ENCODE results near the gene PPFIBP2.

PPFIBP2 gene

GRCh38 chr11:7494086-7494745 is 19.6 kb upstream of the PPFIBP2 start:
- ChIA-PET CTCF (no interaction called here), POLR2A (ENCODE audit: low non-redundant PET) (no interaction called here)
- no peak for TF ChIP-seq CTCF (conservative IDR thresholded peaks at IDR 0.05; ENCODE audit: low read depth)
- no peak overlapping the region for H3K27ac ChIP-seq
- DNase-seq (ENCODE audit: low spot score), result no peak

- POLR2A ChIA-PET (ENCODE audit: low non-redundant PET), result no interaction called here
- no peak for TF ChIP-seq CTCF (conservative IDR thresholded peaks at IDR 0.05; ENCODE audit: low read depth)
- CTCF ChIA-PET, result interaction anchor here (0.7 to 0.8 kb wide), 2 partner anchors 517 to 627 kb away, joined by 3 to 4 read pairs; no protein-coding TSS in a partner anchor
- no peak overlapping the region for H3K27ac ChIP-seq
- no peak for DNase-seq (ENCODE audit: low spot score)
Measured at GRCh38 chr11:7495882-7496551, 17.8 kb upstream of the PPFIBP2 start.

DNA sequence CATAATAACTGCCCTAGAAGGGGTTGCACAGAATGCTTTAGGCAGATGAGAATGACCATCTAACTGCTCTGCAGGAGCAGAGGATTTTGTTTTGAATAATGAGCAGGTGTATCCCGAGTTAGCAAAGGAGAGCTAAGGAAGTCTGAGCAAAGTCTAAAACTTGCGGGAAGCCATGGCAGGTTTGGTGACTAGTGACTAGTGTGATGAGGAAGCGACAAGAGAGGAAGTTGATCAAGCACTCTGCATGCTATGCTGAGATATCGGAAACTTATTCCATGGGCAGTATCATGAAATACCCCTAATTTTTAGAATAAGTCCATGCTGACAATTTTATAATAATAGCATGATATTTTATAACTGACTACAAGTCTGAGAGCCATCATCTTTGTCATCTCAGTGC is 15.6 kb upstream of the PPFIBP2 start:
- no peak for TF ChIP-seq CTCF (conservative IDR thresholded peaks at IDR 0.05; ENCODE audit: low read depth)
- CTCF ChIA-PET, result no interaction called here
- no peak overlapping the region for H3K27ac ChIP-seq
- no peak for DNase-seq (ENCODE audit: low spot score)
- POLR2A ChIA-PET (ENCODE audit: low non-redundant PET), result no interaction called here

DNA sequence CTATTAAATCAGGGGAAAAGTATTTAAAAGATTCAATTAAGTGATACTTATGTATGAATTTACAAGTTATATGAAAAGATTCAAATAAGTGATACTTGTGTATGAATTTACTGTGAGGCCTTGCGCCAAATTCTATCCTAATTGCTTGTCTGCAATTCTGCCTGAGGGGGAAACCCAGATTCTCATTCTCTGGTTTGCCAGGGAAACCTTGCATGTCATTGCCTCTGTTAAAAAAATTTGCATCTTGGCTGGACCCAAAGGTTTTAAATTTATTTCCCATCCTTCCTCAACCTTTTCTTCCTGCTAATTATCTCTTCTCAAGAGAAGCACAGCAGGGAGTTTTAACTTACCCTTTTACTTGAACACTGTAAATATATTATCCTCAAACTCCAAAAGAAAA is 14.7 kb upstream of the PPFIBP2 start:
- POLR2A ChIA-PET (ENCODE audit: low non-redundant PET), result no interaction called here
- no peak overlapping the region for H3K27ac ChIP-seq
- CTCF ChIA-PET, result no interaction called here
- TF ChIP-seq CTCF (conservative IDR thresholded peaks at IDR 0.05; ENCODE audit: low read depth), result no peak
- DNase-seq (ENCODE audit: low spot score), result no peak

DNA sequence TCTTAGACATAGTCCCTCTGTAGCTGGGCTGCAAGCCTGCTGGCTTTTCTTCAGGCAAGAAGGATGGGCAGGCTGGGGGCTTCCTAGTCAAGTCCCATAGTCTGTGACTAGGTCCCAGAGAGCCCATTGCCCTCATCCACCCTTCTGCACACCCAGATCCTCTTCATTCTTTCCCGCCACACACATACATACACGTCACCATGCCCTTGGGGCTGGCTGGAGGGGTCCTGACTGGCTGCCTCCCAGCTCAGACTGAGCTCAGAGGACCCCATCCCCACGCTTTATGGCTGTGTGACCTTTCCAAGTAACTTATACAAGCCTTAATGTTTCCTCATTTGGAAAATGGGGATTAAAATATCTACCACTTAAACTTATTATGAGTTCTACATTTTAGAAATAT is 13.5 kb upstream of the PPFIBP2 start:
- TF ChIP-seq CTCF (conservative IDR thresholded peaks at IDR 0.05; ENCODE audit: low read depth), result no peak
- DNase-seq (ENCODE audit: low spot score), result no peak
- CTCF ChIA-PET, result no interaction called here
- H3K27ac ChIP-seq, result no peak overlapping the region
- POLR2A ChIA-PET (ENCODE audit: low non-redundant PET), result no interaction called here

DNA sequence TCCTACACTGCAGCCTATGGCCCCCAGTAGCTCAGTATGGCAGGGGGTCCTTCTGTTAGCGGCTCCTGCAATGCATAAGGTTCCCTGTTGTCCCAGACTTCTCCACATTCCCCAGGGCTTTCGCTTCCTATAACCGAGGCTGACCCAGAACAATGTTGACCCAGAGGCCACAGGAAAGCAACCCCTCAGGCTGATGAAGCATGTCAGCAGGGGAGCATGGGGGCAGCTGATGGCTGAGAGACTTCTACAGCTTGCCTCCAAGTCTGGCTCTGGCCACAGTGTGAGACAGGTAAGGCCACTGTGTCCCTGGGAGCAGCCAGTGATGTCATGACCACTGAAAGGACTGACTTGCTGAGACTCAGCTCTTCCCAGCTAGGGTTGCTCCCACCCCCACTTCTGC is 12.5 kb upstream of the PPFIBP2 start:
- POLR2A ChIA-PET (ENCODE audit: low non-redundant PET), result no interaction called here
- H3K27ac ChIP-seq, result no peak overlapping the region
- DNase-seq (ENCODE audit: low spot score), result no peak
- no peak for TF ChIP-seq CTCF (conservative IDR thresholded peaks at IDR 0.05; ENCODE audit: low read depth)
- CTCF ChIA-PET, result interaction anchor here (0.6 kb wide), 1 partner anchor 17 kb away, joined by 3 read pairs; no protein-coding TSS in a partner anchor

All from RWPE1 (cell line).